Nephron progenitor cell (in vitro differentiated cells): ENCODE results near the gene PSRC1.
A peak's percentile ranks its signal among the peaks of the same experiment; 100 is the strongest.

Experiments
- DNase-seq: peaks from one replicate; pipeline ENCODE4 v3.0.0; 2021
- H3K27ac Mint-ChIP-seq: 2 replicates; pipeline ENCODE4 v1.8.0; 2021; ENCODE audit warnings: mild to moderate bottlenecking, moderate library complexity, mixed read lengths
- H3K27me3 Mint-ChIP-seq: 2 replicates; pipeline ENCODE4 v1.8.0; 2021; ENCODE audit warnings: mild to moderate bottlenecking, low read depth, mixed read lengths; ENCODE audit not compliant: poor library complexity
- H3K36me3 Mint-ChIP-seq: 2 replicates; pipeline ENCODE4 v1.8.0; 2021; ENCODE audit warnings: low read depth, mixed read lengths
- H3K4me1 Mint-ChIP-seq: 2 replicates; pipeline ENCODE4 v1.8.0; 2021; ENCODE audit warnings: mixed read lengths
- H3K4me3 Mint-ChIP-seq: 2 replicates; pipeline ENCODE4 v1.8.0; 2021; ENCODE audit warnings: mild to moderate bottlenecking, moderate library complexity, mixed read lengths
- H3K9me3 Mint-ChIP-seq: 2 replicates; pipeline ENCODE4 v1.8.0; 2021; ENCODE audit warnings: mild to moderate bottlenecking, moderate library complexity, mixed read lengths
- CTCF ChIP-seq: fragments of 200-600 bp; sonication (generic); IDR thresholded peaks from 2 replicates; pipeline ENCODE4 v1.5.0; 2021; ENCODE audit warnings: antibody characterized with exemption

The PSRC1 gene

DNA sequence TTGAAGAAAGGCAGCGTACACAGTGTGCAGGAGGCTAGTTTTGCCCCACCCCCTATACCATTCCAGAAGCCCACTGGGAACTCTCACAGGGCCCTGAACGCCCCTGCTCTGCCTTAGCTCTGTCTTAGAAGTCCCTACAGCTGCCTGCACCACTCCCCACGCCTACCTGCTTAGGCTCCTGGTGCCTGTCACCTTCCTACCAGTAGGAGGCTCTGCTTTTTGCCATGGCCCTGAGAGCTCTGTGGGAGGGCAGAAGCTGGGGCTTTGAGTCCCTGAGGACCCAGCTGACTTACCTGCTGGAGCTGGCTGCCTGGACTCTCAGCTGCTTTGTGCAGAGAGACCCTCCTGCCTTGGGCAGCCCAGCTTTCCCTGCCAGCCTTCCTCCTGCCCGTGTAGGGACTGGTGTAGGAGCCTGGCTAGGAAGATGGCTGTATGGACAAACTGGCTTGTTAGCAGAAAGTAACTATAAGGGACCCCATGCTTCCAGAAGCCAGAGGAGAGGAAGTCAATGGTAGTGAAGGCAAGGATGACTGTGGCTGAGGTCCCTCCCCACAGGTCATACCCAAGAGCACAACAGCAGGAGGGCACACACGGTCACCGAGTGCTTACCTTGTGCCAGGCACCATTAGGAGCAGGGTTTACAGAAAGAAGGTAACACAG, 43.4 kb downstream of the PSRC1 start:
- H3K27ac Mint-ChIP-seq: no peak overlapping the region
- TF ChIP-seq CTCF: peak; percentile 55
- peak; percentile 48 for DNase-seq

GRCh38 chr1:109239047-109239408, 43.9 kb downstream of the PSRC1 start:
- H3K9me3 Mint-ChIP-seq: no peaks in the 10 kb centered on the region
- peaks cover 26% of the 10 kb centered on the region for H3K4me1 Mint-ChIP-seq
- peaks cover 17% of the 10 kb centered on the region for H3K27me3 Mint-ChIP-seq
- H3K4me3 Mint-ChIP-seq: no peak overlapping the region
- no peak for TF ChIP-seq CTCF
- no peak for DNase-seq
- H3K36me3 Mint-ChIP-seq: peaks cover 31% of the 10 kb centered on the region
- no peak overlapping the region for H3K27ac Mint-ChIP-seq

More for the DNA sequence above, 43.4 kb downstream of the PSRC1 start:
- Mint-ChIP-seq H3K4me3 (no peak overlapping the region), H3K4me1 (peaks cover 26% of the 10 kb centered on the region), H3K36me3 (peaks cover 27% of the 10 kb centered on the region), H3K9me3 (no peaks in the 10 kb centered on the region), H3K27me3 (peaks cover 17% of the 10 kb centered on the region)

GRCh38 chr1:109238382-109238781, 44.6 kb downstream of the PSRC1 start:
- no peak overlapping the region for H3K4me3 Mint-ChIP-seq
- TF ChIP-seq CTCF: no peak
- H3K27me3 Mint-ChIP-seq: peaks cover 17% of the 10 kb centered on the region
- DNase-seq: no peak
- H3K9me3 Mint-ChIP-seq: no peaks in the 10 kb centered on the region
- H3K4me1 Mint-ChIP-seq: peaks cover 26% of the 10 kb centered on the region
- H3K36me3 Mint-ChIP-seq: peaks cover 31% of the 10 kb centered on the region
- no peak overlapping the region for H3K27ac Mint-ChIP-seq

DNA sequence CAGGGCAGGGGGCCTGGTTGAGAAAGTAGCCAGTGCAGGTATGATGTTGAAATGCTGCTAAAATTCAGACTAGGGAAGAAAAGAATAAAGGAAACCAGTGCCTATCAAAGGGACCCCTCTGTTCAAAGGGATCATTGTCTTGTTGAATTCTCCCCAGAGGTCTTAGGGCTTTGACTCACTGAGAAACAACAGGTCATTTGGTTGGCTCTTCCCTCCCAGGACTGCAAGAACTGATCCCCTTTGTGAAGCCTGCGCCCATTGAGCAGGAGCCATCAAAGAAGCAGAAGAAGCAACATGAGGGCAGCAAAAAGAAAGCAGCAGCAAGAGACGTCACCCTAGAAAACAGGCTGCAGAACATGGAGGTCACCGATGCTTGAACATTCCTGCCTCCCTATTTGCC, 45.4 kb downstream of the PSRC1 start:
- Mint-ChIP-seq H3K9me3 (no peaks in the 10 kb centered on the region), H3K4me1 (peaks cover 18% of the 10 kb centered on the region), H3K27ac (no peak overlapping the region)

GRCh38 chr1:109235137-109235536, 47.8 kb downstream of the PSRC1 start:
- H3K4me3 Mint-ChIP-seq: no peak overlapping the region

More for the DNA sequence above, 45.4 kb downstream of the PSRC1 start:
- Mint-ChIP-seq H3K27me3 (peaks cover 14% of the 10 kb centered on the region), H3K36me3 (peaks cover 34% of the 10 kb centered on the region), H3K4me3 (no peak overlapping the region)
- no peak for DNase-seq
- no peak for TF ChIP-seq CTCF

More at GRCh38 chr1:109235137-109235536, 47.8 kb downstream of the PSRC1 start:
- no peak overlapping the region for H3K27ac Mint-ChIP-seq
- H3K4me1 Mint-ChIP-seq: peaks cover 6% of the 10 kb centered on the region
- DNase-seq: no peak
- TF ChIP-seq CTCF: no peak
- H3K27me3 Mint-ChIP-seq: peaks cover 3% of the 10 kb centered on the region
- no peaks in the 10 kb centered on the region for H3K9me3 Mint-ChIP-seq
- peaks cover 57% of the 10 kb centered on the region for H3K36me3 Mint-ChIP-seq
